Ascending aorta (tissue), 2 donors: ENCODE data around the gene SMYD1. TPM values are rescaled to one million over a fixed set of nuclear protein-coding genes. Genes with fewer than 3 reads are reported as not detected.

ENCODE experiments used
- DNase-seq, 2 donors: peaks; one replicate each; pipeline ENCODE4 v3.0.0-alpha.2; 2019; ENCODE audit warnings: low spot score in 2 of 2
- H3K27ac ChIP-seq, 2 donors: fragments of 200-600 bp; sonication (generic); one replicate each; pipeline ENCODE4 v1.5.1; 2016 to 2017; ENCODE audit warnings: mild to moderate bottlenecking in 1 of 2
- H3K27me3 ChIP-seq: fragments of 200-600 bp; sonication (generic); one replicate; pipeline ENCODE4 v1.5.1; 2017
- H3K36me3 ChIP-seq, 2 donors: fragments of 200-600 bp; sonication (generic); one replicate each; pipeline ENCODE4 v1.5.1; 2016
- H3K4me1 ChIP-seq, 2 donors: fragments of 200-600 bp; sonication (generic); one replicate each; pipeline ENCODE4 v1.5.1; 2016 to 2017; ENCODE audit warnings: mild to moderate bottlenecking in 1 of 2
- H3K4me3 ChIP-seq, 2 donors: fragments of 200-600 bp; sonication (generic); one replicate each; pipeline ENCODE4 v1.5.1; 2016 to 2017; ENCODE audit warnings: mild to moderate bottlenecking in 1 of 2
- H3K9me3 ChIP-seq, 2 donors: fragments of 200-600 bp; sonication (generic); one replicate each; pipeline ENCODE4 v1.5.1; 2016
- intact Hi-C: fragments of 100-400 bp; cut with DNase I; formaldehyde crosslinking; loops from one replicate; pipeline ENCODE4 v1.15.1; 2023
- total RNA-seq: library from RNA; depleted of rRNA; stranded (reverse); fragments of >200 nt; gene quantifications from one replicate; pipeline ENCODE4 v1.1.0, GENCODE V29; 2016
- TF ChIP-seq, protein P1 (sequence below), 3 experiments: fragments of 200-600 bp in 2 of 3; fragments of 450-650 bp in 1 of 3; sonication (generic) in 2 of 3; IDR thresholded peaks; one replicate each; pipeline ENCODE4 v1.5.1; 2016 to 2019; ENCODE audit warnings: antibody characterized with exemption in 3 of 3, mild to moderate bottlenecking in 1 of 3, moderate library complexity in 1 of 3

The SMYD1 gene
- total RNA-seq, 1 donor from 2014 or later, result not detected

DNA sequence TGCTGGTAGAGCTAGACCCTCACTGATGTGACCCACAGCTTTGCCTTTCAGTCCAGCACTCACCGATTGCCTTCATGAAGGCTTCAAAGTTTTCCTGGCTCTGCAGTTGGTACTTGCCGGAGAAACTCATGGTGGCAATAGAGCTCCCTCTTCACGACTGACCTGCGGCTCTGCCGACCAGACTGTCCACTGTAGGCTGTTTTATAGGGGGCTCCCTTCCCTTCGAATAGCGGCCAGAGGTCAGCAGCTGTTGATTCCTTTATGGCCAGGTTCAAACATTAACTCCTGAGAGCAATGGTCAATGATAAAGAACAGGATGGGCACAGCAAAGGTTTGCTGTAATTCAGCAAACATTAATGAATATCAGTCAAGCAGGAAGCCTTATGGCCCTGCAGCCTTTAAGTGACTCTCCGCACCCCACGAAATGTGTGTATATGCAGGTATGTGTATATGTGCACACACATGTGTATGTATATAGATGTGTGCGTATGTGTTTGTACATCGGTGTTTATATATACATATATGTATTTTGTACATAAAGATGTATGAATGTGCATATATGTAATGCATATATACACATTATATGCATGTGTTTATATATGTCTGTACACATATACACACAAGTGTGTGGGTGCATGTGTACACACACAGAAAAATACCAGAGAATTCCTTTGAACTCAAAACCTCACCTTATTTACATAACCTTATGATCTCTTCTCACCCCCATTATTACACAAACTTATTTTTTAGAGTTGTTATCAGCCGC lies 60.4 kb downstream of the SMYD1 start, which contains the start of gene FABP1:
Gene FABP1 (minus strand): TSS at position 175 of the 766 bp plus-strand sequence. CDS start 45 bp downstream, at position 130.
- TF ChIP-seq, protein P1, sequence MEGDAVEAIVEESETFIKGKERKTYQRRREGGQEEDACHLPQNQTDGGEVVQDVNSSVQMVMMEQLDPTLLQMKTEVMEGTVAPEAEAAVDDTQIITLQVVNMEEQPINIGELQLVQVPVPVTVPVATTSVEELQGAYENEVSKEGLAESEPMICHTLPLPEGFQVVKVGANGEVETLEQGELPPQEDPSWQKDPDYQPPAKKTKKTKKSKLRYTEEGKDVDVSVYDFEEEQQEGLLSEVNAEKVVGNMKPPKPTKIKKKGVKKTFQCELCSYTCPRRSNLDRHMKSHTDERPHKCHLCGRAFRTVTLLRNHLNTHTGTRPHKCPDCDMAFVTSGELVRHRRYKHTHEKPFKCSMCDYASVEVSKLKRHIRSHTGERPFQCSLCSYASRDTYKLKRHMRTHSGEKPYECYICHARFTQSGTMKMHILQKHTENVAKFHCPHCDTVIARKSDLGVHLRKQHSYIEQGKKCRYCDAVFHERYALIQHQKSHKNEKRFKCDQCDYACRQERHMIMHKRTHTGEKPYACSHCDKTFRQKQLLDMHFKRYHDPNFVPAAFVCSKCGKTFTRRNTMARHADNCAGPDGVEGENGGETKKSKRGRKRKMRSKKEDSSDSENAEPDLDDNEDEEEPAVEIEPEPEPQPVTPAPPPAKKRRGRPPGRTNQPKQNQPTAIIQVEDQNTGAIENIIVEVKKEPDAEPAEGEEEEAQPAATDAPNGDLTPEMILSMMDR (IDR thresholded peaks at IDR 0.05), result no peak
- H3K4me1 ChIP-seq, result no peaks in the 10 kb centered on the region
- no peak within 1 kb of the TSS for H3K4me3 ChIP-seq
- no peaks in the 10 kb centered on the region for H3K27me3 ChIP-seq
- H3K9me3 ChIP-seq, result no peaks in the 10 kb centered on the region
- DNase-seq, result no peak
- intact Hi-C loops, result no loop called here
- H3K36me3 ChIP-seq, result no peaks in the 10 kb centered on the region
- H3K27ac ChIP-seq, result no peak within 1 kb of the TSS

DNA sequence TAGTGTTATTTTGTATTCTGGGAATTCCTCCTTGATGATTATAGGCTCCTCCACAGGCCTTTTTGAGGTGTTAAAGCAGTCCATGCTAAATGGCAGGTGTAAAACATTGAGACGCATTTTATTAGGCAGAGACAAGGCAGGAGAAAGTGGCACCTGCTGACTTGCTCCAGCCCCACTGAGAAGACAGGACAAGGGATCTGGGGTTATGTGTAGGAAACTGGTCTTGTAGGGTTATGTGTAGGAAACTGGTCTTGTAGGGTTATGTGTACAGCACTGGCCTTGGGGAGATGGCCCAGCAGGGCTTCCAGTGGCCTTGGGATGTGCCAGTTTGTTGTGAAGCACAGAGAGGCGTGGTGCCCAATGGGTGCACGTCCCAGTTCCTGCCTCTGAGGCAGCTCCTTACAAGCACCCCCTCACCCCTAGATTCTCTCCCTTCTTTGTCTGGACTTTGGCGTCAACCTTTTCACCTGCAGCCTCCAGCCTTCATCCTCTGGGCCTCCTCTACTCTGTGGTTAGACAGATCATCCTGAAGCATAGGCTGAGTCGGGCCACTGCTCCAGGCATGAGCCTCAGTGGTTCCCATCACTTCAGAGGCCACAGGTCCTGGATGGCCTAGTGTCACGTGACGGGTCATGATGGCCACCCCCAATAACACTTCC lies 61.2 kb downstream of the SMYD1 start:
- TF ChIP-seq, protein P1 (IDR thresholded peaks at IDR 0.05), result no peak
- no peaks in the 10 kb centered on the region for H3K27me3 ChIP-seq
- intact Hi-C loops, result no loop called here
- no peak overlapping the region for H3K27ac ChIP-seq
- no peaks in the 10 kb centered on the region for H3K36me3 ChIP-seq
- H3K9me3 ChIP-seq, result no peaks in the 10 kb centered on the region
- H3K4me1 ChIP-seq, result no peaks in the 10 kb centered on the region
- H3K4me3 ChIP-seq, result no peak overlapping the region
- DNase-seq, result no peak

DNA sequence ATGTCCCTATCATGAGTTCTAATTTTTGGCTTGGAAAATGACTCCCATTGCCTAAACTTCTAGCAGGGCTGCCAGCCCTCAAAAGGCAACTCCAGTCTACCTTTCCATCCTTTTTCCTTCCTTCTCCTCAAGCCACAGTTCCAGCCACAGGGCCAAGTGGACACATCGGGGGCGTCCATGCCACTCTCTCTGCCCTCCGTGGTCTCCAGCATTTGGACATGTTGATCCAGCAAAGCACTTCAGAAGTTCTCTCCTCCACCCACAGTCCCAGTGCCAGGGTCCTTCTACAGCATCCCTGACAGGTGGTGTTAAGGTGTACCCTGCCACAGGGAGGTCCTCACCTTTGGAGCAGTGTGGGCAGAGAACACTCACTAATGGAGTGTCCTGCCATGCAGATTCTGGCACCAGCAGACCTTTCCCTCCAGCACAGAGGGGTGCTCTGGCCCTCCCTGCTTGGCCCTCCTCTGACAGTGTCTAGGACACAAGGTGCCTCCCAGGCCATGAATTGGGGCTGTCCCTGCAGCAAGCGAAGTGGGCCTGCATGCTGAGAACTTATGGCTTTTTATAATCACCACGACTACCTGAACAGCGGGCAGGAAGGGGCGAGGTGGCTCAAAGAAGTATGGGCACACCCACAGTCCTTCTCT lies 61.8 kb downstream of the SMYD1 start:
- H3K4me3 ChIP-seq, result no peak overlapping the region
- no peak overlapping the region for H3K27ac ChIP-seq
- TF ChIP-seq, protein P1 (IDR thresholded peaks at IDR 0.05), result no peak
- no peaks in the 10 kb centered on the region for H3K4me1 ChIP-seq
- H3K9me3 ChIP-seq, result no peaks in the 10 kb centered on the region
- H3K36me3 ChIP-seq, result no peaks in the 10 kb centered on the region
- DNase-seq, result no peak
- no peaks in the 10 kb centered on the region for H3K27me3 ChIP-seq
- intact Hi-C loops, result no loop called here

DNA sequence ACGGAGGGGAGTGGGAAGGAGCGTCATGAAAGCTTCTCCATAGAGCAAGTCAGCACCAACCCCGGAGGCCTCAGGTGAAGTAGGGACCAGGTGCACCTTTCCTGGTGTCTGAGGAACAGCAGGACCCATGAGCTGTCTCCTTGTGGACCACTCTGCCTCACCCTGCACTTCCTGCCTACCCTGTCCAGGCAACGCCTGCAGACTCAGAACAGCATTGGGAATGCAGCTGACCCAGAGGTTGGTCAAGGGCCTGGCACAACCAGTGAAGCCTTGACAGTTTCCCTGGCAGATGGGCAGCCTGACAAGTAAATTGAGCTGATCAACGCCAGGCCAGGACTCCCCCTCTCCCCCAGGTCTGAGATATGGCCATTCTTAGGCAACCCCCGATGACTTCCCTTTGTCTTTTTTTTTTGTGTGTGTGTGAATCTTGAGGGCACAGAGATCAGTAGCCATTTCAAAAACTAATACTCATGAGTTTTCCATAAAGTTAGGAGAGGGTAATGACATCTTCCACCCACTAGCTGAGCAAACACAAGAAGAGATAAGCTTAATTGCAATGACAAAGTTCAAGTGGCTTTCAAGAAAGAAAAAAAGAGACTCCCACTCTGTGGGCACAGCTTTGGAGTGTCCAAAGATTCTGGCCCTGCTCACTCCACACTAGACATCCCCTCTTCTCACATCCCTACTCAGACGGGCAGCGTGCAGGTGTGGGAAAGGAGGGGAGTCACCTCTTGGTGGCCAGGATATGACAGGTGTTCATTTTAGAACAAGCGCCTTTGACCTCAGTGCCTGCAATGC lies 63.8 kb downstream of the SMYD1 start:
- DNase-seq, result no peak
- Histone ChIP-seq H3K27me3 (no peaks in the 10 kb centered on the region), H3K36me3 (no peaks in the 10 kb centered on the region), H3K9me3 (no peaks in the 10 kb centered on the region), H3K27ac (no peak overlapping the region), H3K4me3 (no peak overlapping the region), H3K4me1 (no peaks in the 10 kb centered on the region)
- TF ChIP-seq, protein P1 (IDR thresholded peaks at IDR 0.05), result no peak
- intact Hi-C loops, result no loop called here

DNA sequence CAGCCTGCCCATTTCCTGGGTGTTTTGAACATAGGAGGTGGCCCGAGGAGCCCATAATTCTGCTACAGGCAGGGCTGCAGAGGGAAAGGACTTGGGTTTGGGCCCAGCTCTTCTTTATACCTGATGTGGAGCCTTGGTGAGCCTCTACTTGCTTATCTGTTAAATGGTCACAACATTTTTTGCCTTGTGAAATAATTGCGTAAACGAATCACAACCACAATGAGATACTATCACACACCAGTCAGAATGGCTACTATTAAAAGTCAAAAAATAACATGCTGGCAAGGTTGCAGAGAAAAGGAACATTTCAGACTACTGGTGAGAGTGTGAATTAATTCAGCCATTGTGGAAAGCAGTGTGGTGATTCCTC lies 64.4 kb downstream of the SMYD1 start:
- TF ChIP-seq, protein P1 (IDR thresholded peaks at IDR 0.05), result no peak
- Histone ChIP-seq H3K4me1 (no peaks in the 10 kb centered on the region), H3K27me3 (no peaks in the 10 kb centered on the region), H3K9me3 (no peaks in the 10 kb centered on the region), H3K4me3 (no peak overlapping the region), H3K27ac (no peak overlapping the region), H3K36me3 (no peaks in the 10 kb centered on the region)
- no peak for DNase-seq
- intact Hi-C loops, result no loop called here
